GM12864 (cell line): ENCODE data around the gene OTOP2.
"Not testable (repeated sequence)": the region's sequence is repeated elsewhere in the genome, so short reads cannot be mapped to it uniquely, and the experiment has no call there.

Experiments used
- DNase-seq: peaks from one replicate; pipeline ENCODE4 v3.0.0-alpha.2; 2011; ENCODE audit warnings: low read depth
- H3K4me3 ChIP-seq: 2 replicates; pipeline ENCODE4 v1.5.1; 2011; ENCODE audit warnings: mild to moderate bottlenecking, low read depth, low read length, control low read depth
- TF ChIP-seq, protein P1 (sequence below): IDR thresholded peaks from 2 replicates; pipeline ENCODE4 v1.5.1; 2011; ENCODE audit warnings: low read depth, mild to moderate bottlenecking, moderate library complexity, low read length, control low read depth, inconsistent platforms; ENCODE audit errors: missing control alignments

The OTOP2 gene

GRCh38 chr17:74903671-74904070 is 20.4 kb upstream of the OTOP2 start:
- TF ChIP-seq, protein P1, sequence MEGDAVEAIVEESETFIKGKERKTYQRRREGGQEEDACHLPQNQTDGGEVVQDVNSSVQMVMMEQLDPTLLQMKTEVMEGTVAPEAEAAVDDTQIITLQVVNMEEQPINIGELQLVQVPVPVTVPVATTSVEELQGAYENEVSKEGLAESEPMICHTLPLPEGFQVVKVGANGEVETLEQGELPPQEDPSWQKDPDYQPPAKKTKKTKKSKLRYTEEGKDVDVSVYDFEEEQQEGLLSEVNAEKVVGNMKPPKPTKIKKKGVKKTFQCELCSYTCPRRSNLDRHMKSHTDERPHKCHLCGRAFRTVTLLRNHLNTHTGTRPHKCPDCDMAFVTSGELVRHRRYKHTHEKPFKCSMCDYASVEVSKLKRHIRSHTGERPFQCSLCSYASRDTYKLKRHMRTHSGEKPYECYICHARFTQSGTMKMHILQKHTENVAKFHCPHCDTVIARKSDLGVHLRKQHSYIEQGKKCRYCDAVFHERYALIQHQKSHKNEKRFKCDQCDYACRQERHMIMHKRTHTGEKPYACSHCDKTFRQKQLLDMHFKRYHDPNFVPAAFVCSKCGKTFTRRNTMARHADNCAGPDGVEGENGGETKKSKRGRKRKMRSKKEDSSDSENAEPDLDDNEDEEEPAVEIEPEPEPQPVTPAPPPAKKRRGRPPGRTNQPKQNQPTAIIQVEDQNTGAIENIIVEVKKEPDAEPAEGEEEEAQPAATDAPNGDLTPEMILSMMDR: no peak
- no peak for DNase-seq

DNA sequence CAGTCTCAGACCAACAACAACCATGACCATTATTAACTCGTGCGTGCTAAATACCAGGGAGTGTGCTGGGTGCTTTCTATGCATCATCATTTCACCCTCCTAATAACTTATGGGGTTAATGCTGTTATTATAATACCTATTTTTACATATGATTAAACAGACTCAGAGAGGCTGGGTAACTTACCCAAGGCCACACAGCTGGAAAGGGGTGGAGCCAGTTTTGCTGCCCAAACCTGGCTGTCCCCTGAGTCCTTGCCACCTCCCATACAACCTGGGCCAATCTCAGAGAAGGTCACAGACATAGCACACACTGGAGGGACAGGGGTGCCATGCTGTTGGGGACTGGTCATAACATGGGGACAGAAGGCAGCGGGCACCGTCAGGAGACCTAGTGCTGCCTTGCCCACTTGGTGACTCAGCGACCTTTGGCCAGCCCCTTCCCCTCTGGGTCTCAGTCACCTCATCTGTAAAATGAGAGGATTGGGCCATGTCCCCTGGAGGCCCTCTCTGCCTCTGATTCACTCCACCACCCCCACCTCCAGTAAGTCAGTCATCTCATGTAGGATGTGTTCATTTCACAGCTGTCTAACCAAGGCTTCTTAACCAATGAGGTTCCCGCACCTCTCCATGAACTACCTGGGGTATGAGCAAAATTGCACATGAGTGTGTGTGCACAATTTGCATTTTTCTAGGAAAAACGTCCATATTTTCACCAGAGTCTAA is 19.2 kb upstream of the OTOP2 start:
- no peak for DNase-seq
- H3K4me3 ChIP-seq: no peak overlapping the region
- TF ChIP-seq, protein P1: no peak

More at GRCh38 chr17:74903671-74904070, 20.4 kb upstream of the OTOP2 start:
- no peak overlapping the region for H3K4me3 ChIP-seq

DNA sequence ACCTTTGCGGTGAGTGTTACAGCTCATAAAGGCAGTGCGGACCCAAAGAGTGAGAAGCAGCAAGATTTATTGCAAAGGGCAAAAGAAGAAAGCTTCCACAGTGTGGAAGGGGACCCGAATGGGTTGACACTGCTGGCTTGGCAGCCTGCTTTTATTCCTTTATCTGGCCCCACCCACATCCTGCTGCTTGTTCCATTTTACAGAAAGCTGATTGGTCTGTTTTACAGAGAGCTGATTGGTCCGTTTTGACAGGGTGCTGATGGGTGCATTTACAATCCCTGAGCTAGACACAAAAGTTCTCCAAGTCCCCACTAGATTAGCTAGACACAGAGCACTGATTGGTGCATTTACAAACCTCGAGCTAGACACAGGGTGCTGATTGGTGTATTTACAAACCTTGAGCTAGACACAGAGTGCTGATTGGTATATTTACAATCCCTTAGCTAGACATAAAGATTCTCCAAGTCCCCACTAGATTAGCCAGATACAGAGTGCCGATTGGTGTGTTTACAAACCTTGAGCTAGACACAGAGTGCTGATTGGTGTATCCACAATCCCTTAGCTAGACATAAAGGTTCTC is 17.8 kb upstream of the OTOP2 start:
- not testable (repeated sequence) for H3K4me3 ChIP-seq, DNase-seq

GRCh38 chr17:74907012-74907411 is 17.1 kb upstream of the OTOP2 start:
- TF ChIP-seq, protein P1: no peak

DNA sequence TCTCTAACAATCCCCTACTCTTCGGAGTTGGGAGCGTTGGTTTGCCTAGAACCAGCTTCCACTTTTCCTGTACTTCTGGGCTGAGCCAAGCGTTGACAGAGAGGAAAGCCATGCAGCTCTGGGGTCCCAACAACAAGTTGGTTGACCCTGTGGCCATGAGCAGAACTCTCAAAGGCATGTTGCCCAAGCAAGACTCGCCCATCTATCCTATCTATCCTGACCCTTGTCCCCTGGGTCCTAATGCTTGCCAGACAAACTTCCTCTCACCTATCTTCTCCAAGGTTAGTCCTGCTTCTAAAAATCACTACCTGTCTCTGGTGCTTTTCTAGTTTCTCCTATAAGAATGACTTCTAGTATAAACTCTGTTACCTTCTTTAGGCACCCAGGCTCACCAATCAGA is 15.0 kb upstream of the OTOP2 start:
- not testable (repeated sequence) for DNase-seq, H3K4me3 ChIP-seq

More at GRCh38 chr17:74907012-74907411, 17.1 kb upstream of the OTOP2 start:
- no peak overlapping the region for H3K4me3 ChIP-seq
- DNase-seq: no peak

- DNase-seq, H3K4me3 ChIP-seq: not testable (repeated sequence)
Measured at GRCh38 chr17:74911423-74911822, 12.7 kb upstream of the OTOP2 start.

DNA sequence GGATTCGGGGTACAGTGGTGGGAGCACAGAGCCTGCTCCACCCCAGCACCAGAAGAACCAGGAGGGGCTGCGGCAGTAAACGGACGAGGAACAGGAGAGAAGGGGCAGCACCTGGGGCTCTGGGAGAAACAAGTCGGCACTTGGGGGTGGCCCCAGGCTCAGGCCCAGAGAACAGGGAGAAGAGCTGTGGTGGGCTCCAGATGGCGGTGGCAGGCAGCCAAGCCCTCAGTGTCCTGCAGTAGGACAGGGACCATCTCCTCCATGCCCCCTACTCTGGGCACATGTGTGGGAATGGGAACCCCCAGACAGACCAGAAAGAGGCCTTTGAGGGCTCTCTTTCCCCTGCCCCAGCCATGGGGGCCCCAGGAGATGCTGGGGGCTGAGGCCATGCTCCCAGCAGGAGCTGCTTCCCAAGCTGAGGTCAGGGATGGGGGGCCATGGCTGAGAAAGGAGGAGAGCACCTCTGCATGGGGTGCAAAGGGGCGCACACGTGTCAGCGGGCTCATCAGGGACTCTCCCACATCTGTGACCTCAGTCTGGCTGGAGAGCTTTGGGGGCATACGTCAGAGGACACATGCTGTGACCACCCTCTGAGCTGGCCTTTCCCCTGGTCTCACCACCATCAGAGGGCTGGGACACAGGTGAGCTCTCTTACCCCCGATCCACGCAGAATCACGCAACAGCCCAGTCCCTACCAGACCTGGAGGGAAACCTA is 7.8 kb upstream of the OTOP2 start:
- TF ChIP-seq, protein P1: no peak
- no peak overlapping the region for H3K4me3 ChIP-seq
- no peak for DNase-seq

- no peak for DNase-seq
- H3K4me3 ChIP-seq: no peak overlapping the region
- TF ChIP-seq, protein P1: no peak
Measured at GRCh38 chr17:74916851-74917199, 7.2 kb upstream of the OTOP2 start.
